K562 (cell line): ENCODE results near the gene SH2D4B. TPM values are rescaled to one million over a fixed set of nuclear protein-coding genes. Genes with fewer than 3 reads are reported as not detected.

ENCODE experiments used
- CEBPB ChIP-seq: fragments of 450-650 bp; IDR thresholded peaks from 2 replicates; pipeline ENCODE4 v1.6.1; 2016; ENCODE audit warnings: missing genetic modification characterization, missing compliant biosample characterization
- E2F6 ChIP-seq, 2 experiments: IDR thresholded peaks; 2 replicates each; pipeline ENCODE4 v1.6.1; 2011; ENCODE audit warnings: borderline replicate concordance in 1 of 2, control low read depth in 1 of 2, low read depth in 1 of 2, low read length in 1 of 2, mild to moderate bottlenecking in 1 of 2, mixed read lengths in 1 of 2, moderate library complexity in 1 of 2; ENCODE audit not compliant: insufficient read depth in 1 of 2, insufficient read length in 1 of 2, poor library complexity in 1 of 2, severe bottlenecking in 1 of 2; ENCODE audit errors: extremely low read depth in 1 of 2
- FOXK2 ChIP-seq, 2 experiments: fragments of 450-650 bp; IDR thresholded peaks in 1 of 2; conservative IDR thresholded peaks in 1 of 2; 2 replicates each; pipeline ENCODE4 v1.6.1; 2016; ENCODE audit warnings: low read depth in 2 of 2, mild to moderate bottlenecking in 1 of 2
- JUNB ChIP-seq: fragments of 450-650 bp; formaldehyde crosslinking; conservative IDR thresholded peaks from 2 replicates; pipeline ENCODE4 v1.4.0; 2020; ENCODE audit warnings: mild to moderate bottlenecking
- MYBL2 ChIP-seq, 2 experiments: fragments of 450-650 bp in 1 of 2; sonication (generic) in 1 of 2; formaldehyde crosslinking in 1 of 2; IDR thresholded peaks; 2 replicates each; pipeline versions ENCODE4 v1.6.1 to v1.8.1; 2017 to 2022; ENCODE audit warnings: borderline replicate concordance in 1 of 2, inconsistent platforms in 1 of 2, low read depth in 1 of 2, mild to moderate bottlenecking in 1 of 2, missing genetic modification reagents in 1 of 2, moderate library complexity in 1 of 2
- NBN ChIP-seq: fragments of 450-650 bp; IDR thresholded peaks from 2 replicates; pipeline ENCODE4 v1.6.1; 2016; ENCODE audit warnings: low read depth, mild to moderate bottlenecking
- NFRKB ChIP-seq: fragments of 450-650 bp; IDR thresholded peaks from 2 replicates; pipeline ENCODE4 v1.6.1; 2016; ENCODE audit warnings: low read depth
- RCOR1 ChIP-seq, 2 experiments: IDR thresholded peaks; 2 replicates each; pipeline ENCODE4 v1.6.1; 2012; ENCODE audit warnings: low read depth in 2 of 2, low read length in 2 of 2, borderline replicate concordance in 1 of 2, improper control_type of control experiment in 1 of 2
- SMARCA5 ChIP-seq: fragments of 450-650 bp; IDR thresholded peaks from 2 replicates; pipeline ENCODE4 v1.6.1; 2016
- SNIP1 ChIP-seq: fragments of 450-650 bp; IDR thresholded peaks from 2 replicates; pipeline ENCODE4 v1.7.1; 2017; ENCODE audit warnings: low read depth, mild to moderate bottlenecking
- SREBF2 ChIP-seq: sonication (generic); formaldehyde crosslinking; IDR thresholded peaks from 2 replicates; pipeline ENCODE4 v1.4.0; 2020; ENCODE audit warnings: mild to moderate bottlenecking, missing genetic modification reagents
- YY1 ChIP-seq, 3 experiments: IDR thresholded peaks; 2 replicates each; pipeline ENCODE4 v1.6.1; 2011; ENCODE audit warnings: low read length in 2 of 3, mild to moderate bottlenecking in 2 of 3, moderate library complexity in 2 of 3, borderline replicate concordance in 1 of 3, control low read depth in 1 of 3, low read depth in 1 of 3; ENCODE audit not compliant: insufficient read depth in 3 of 3, insufficient replicate concordance in 2 of 3, control insufficient read depth in 1 of 3, insufficient read length in 1 of 3; ENCODE audit errors: extremely low read depth in 1 of 3
- ZNF134 ChIP-seq: fragments of 250-450 bp; sonication (Bioruptor Pico); conservative IDR thresholded peaks from 2 replicates; pipeline ENCODE4 v1.4.0; 2020
- ZNF316 ChIP-seq: fragments of 450-650 bp; IDR thresholded peaks from 2 replicates; pipeline ENCODE4 v1.6.1; 2016
- ZNF561 ChIP-seq: fragments of 450-650 bp; formaldehyde crosslinking; conservative IDR thresholded peaks from 2 replicates; pipeline ENCODE4 v1.4.0; 2020; ENCODE audit warnings: mild to moderate bottlenecking, moderate library complexity
- polyA plus RNA-seq, 8 experiments: library from polyadenylated mRNA; depleted of rRNA in 4 of 8; stranded (reverse) in 5 of 8; unstranded in 3 of 8; fragments of >200 nt; fragmentation: Nextera tagmentation in 2 of 8; fragmentation: Illumina TruSeq in 1 of 8; extraction: Ambion mirVana in 2 of 8; extraction: Trizol in 1 of 8; gene quantifications; 2 replicates each; pipeline versions ENCODE4 v1.2.1 to v1.2.3, GENCODE V29; 2011 to 2014; ENCODE audit warnings: inconsistent platforms in 1 of 8, missing spikeins in 1 of 8
- total RNA-seq, 7 experiments: library from RNA; depleted of rRNA in 6 of 7; stranded (reverse); fragments of >200 nt in 6 of 7; fragmentation: Illumina TruSeq in 2 of 7; extraction: Trizol in 2 of 7; gene quantifications; 2 replicates each; pipeline versions ENCODE4 v1.2.1 to v1.2.3, GENCODE V29; 2011 to 2021; ENCODE audit warnings: low replicate concordance in 1 of 7
- TF ChIP-seq, protein P1 (sequence below): sonication (generic); formaldehyde crosslinking; IDR thresholded peaks from 2 replicates; pipeline ENCODE4 v1.8.0; 2022; ENCODE audit warnings: missing genetic modification reagents, mild to moderate bottlenecking, moderate library complexity, borderline replicate concordance
- TF ChIP-seq, protein P2 (sequence below), 2 experiments: IDR thresholded peaks in 1 of 2; conservative IDR thresholded peaks in 1 of 2; 2 replicates each; pipeline ENCODE4 v1.6.1; 2016; ENCODE audit warnings: low read depth in 2 of 2, mild to moderate bottlenecking in 1 of 2, missing compliant biosample characterization in 1 of 2, missing genetic modification characterization in 1 of 2, moderate library complexity in 1 of 2
- TF ChIP-seq, protein P3 (sequence below): sonication (generic); formaldehyde crosslinking; IDR thresholded peaks from 2 replicates; pipeline ENCODE4 v1.8.0; 2022; ENCODE audit warnings: mild to moderate bottlenecking, missing genetic modification reagents

The SH2D4B gene
- total and polyA plus RNA-seq, 9 of the 15 experiments (the other 6 are each of a cell fraction or from before 2014, with no cell fraction given), result 0.03 to 0.14 (median 0.04) TPM; not detected in 4

- peak in 1 of 2 experiments; percentile 18 for TF ChIP-seq E2F6 (IDR thresholded peaks at IDR 0.05; ENCODE audit: borderline replicate concordance in 1 of 2, extremely low read depth in 1 of 2, insufficient read depth in 1 of 2, insufficient read length in 1 of 2, low read depth in 1 of 2, low read length in 1 of 2, poor library complexity in 1 of 2, severe bottlenecking in 1 of 2)
- peak; percentile 100 for TF ChIP-seq CEBPB
- TF ChIP-seq SREBF2 (CRISPR knock-in tag), result no peak
- no peak for TF ChIP-seq YY1 (IDR thresholded peaks at IDR 0.05; ENCODE audit: borderline replicate concordance in 1 of 3, control insufficient read depth in 1 of 3, extremely low read depth in 1 of 3, insufficient read depth in 3 of 3, insufficient read length in 1 of 3, insufficient replicate concordance in 2 of 3, low read depth in 1 of 3, low read length in 2 of 3)
- TF ChIP-seq NBN, result 0 out of 2 replicates have a peak, but pooled peaks have one; percentile 21
- TF ChIP-seq SNIP1, result no peak
- TF ChIP-seq JUNB (CRISPR knock-in tag), result no peak
- TF ChIP-seq RCOR1 (IDR thresholded peaks at IDR 0.05; ENCODE audit: borderline replicate concordance in 1 of 2, low read depth in 2 of 2, low read length in 2 of 2), result peak in 1 of 2 experiments; percentile 88; a peak in 3 of 4 replicates
- TF ChIP-seq, protein P1, sequence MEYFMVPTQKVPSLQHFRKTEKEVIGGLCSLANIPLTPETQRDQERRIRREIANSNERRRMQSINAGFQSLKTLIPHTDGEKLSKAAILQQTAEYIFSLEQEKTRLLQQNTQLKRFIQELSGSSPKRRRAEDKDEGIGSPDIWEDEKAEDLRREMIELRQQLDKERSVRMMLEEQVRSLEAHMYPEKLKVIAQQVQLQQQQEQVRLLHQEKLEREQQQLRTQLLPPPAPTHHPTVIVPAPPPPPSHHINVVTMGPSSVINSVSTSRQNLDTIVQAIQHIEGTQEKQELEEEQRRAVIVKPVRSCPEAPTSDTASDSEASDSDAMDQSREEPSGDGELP (CRISPR knock-in tag), result peak; percentile 74
- TF ChIP-seq ZNF561 (CRISPR knock-in tag), result no peak
- TF ChIP-seq ZNF134 (CRISPR knock-in tag), result peak; percentile 64; the same call in 1 of the 2 replicates
- TF ChIP-seq, protein P2, sequence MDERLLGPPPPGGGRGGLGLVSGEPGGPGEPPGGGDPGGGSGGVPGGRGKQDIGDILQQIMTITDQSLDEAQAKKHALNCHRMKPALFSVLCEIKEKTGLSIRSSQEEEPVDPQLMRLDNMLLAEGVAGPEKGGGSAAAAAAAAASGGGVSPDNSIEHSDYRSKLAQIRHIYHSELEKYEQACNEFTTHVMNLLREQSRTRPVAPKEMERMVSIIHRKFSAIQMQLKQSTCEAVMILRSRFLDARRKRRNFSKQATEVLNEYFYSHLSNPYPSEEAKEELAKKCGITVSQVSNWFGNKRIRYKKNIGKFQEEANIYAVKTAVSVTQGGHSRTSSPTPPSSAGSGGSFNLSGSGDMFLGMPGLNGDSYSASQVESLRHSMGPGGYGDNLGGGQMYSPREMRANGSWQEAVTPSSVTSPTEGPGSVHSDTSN (CRISPR knock-in tag; IDR thresholded peaks at IDR 0.05; ENCODE audit: low read depth), result no peak
- TF ChIP-seq, protein P2 (tag; conservative IDR thresholded peaks at IDR 0.05; ENCODE audit: low read depth), result 0 out of 2 replicates have a peak, but pooled peaks have one; percentile 21
- TF ChIP-seq, protein P3, sequence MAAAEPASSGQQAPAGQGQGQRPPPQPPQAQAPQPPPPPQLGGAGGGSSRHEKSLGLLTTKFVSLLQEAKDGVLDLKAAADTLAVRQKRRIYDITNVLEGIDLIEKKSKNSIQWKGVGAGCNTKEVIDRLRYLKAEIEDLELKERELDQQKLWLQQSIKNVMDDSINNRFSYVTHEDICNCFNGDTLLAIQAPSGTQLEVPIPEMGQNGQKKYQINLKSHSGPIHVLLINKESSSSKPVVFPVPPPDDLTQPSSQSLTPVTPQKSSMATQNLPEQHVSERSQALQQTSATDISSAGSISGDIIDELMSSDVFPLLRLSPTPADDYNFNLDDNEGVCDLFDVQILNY (CRISPR knock-in tag), result no peak
- no peak for TF ChIP-seq SMARCA5
- no peak for TF ChIP-seq MYBL2 (IDR thresholded peaks at IDR 0.05; ENCODE audit: low read depth)
- no peak for TF ChIP-seq MYBL2 (CRISPR knock-in tag; IDR thresholded peaks at IDR 0.05; ENCODE audit: borderline replicate concordance)
- TF ChIP-seq FOXK2 (conservative IDR thresholded peaks at IDR 0.05 in 1 of 2, IDR thresholded peaks at IDR 0.05 in 1 of 2; ENCODE audit: low read depth in 2 of 2), result no peak; a peak in 1 of 4 replicates
- TF ChIP-seq NFRKB, result 0 out of 2 replicates have a peak, but pooled peaks have one; percentile 72
- TF ChIP-seq ZNF316, result peak; percentile 91
Observed at GRCh38 chr10:80498833-80499741, 38.6 kb upstream of the SH2D4B start (continued).
